Activated naive CD8-positive, alpha-beta T cell (primary cell): ENCODE measurements around the gene HES3.

Experiments used
- H3K27ac Mint-ChIP-seq: one replicate; pipeline ENCODE4 v1.8.0; 2021; ENCODE audit warnings: mixed read lengths
- H3K27me3 Mint-ChIP-seq: one replicate; pipeline ENCODE4 v1.8.0; 2021; ENCODE audit warnings: mixed read lengths
- H3K36me3 Mint-ChIP-seq: one replicate; pipeline ENCODE4 v1.8.0; 2021; ENCODE audit warnings: mixed read lengths
- H3K4me1 Mint-ChIP-seq: one replicate; pipeline ENCODE4 v1.8.0; 2021; ENCODE audit warnings: low read depth, mixed read lengths
- H3K4me3 Mint-ChIP-seq: one replicate; pipeline ENCODE4 v1.8.0; 2021; ENCODE audit warnings: mild to moderate bottlenecking, mixed read lengths
- H3K9me3 Mint-ChIP-seq: one replicate; pipeline ENCODE4 v1.8.0; 2021; ENCODE audit warnings: low read depth, mixed read lengths

Gene HES3

DNA sequence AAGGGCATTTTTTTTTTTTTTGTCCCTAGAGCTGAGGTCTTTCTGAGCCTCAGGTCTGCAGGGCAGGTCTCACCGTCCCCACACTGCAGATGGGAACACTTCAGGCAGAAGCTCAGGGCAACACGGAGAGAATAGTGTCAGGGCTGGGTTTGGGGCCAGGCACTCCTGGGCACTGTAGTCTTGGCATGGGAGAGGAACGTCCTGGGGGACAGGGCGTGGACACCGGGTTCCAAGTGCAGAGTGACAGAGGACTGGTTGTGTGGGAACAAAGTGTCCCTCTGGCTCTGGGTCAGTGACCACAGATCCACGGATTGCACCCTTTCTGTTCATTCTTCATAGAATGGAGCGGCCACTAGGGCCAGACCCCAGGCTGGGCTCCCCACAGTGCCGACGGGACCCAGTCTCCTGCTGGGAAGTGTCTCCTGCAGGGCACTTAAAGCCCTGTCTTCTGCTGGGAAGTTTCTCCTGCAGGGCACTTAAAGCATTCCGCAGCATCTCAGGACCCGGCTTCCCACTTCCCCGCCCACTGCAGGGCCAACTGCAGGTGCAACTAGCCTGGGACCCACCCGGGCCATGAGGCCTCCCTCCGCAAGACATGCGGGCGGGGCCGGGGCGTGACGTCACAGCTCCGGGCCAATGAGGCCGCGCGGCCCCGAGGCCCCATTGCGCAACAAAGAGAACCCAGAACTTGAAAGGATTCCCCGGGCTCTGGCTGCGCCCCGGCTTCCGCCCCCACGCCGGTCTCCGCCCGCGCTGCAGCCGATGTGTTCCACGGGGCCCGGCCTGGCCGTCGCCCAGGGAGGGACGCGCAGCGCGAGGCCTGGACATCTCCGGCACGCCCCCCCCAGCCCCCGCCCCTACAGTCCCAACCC is 15.7 kb downstream of the HES3 start:
- Mint-ChIP-seq H3K4me3 (peak overlapping the region; percentile 64), H3K9me3 (no peaks in the 10 kb centered on the region), H3K4me1 (peaks cover 4% of the 10 kb centered on the region), H3K27ac (no peak overlapping the region), H3K27me3 (no peaks in the 10 kb centered on the region), H3K36me3 (no peaks in the 10 kb centered on the region)

DNA sequence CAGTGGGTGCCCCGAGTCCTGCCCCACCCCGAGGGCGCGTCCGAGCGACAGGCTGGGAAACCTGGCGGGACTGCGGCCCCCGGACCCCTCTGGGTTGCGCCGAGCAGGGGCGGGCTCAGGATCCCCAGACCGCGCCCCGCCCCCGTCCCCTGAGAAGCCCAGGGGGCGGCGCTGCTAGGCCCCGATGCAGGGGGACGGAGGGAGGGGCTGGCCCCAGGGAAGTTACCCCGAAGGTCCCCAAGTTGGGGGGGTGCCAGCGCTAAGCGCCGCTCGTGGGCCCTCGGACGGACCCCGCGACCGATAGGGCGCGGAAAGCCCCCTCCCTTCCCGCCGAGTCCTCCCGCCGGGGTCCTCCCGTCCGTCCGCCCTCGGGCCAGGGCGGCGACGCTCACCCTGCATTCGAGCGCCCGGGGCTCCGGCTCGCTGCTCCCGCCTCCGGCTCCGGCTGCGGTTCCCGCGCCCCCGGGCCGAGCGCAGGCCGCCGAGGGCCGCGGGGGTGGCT is 16.5 kb downstream of the HES3 start:
- H3K27me3 Mint-ChIP-seq: no peaks in the 10 kb centered on the region
- no peak overlapping the region for H3K27ac Mint-ChIP-seq
- no peak overlapping the region for H3K4me3 Mint-ChIP-seq
- no peaks in the 10 kb centered on the region for H3K9me3 Mint-ChIP-seq
- peaks cover 4% of the 10 kb centered on the region for H3K4me1 Mint-ChIP-seq
- H3K36me3 Mint-ChIP-seq: no peaks in the 10 kb centered on the region

DNA sequence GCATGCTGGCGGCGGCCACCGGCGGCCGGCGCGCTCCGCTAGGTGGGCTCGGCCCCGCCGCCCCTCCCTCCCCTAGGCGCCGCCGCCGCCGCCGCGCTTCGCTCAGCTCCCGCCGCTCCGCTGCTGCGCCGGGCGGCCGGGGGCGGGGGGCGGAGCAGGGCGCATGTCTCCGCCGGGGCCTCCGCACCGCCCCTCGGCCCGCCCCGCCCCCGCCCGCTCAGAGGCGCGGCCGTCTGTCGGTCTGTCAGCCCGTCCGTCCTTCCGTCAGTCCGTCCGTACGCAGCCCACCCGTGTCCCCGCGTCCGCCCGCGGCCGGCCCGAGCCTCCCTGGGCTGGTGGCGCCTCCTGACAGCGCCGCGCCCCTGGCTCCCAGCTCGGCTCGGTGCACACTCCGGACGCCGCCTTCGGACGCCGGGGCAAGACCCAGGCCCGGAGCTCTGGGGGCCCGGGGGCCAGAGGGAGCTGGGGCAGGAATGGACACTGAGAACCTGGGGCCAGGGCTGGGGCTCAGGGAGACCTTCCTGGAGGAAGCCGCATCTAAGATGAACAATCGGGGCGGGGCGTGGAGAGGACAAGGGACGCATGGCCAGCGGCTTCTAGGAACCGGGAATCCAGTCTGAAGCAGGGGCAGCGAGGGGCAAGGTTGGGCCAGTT is 17.1 kb downstream of the HES3 start, which contains the start of gene GPR153:
Gene GPR153, minus strand, starts transcription at position 138 of the 654 bp plus-strand sequence. CDS start 6,193 bp downstream, outside the sequence.
- H3K9me3 Mint-ChIP-seq: no peaks in the 10 kb centered on the region
- no peaks in the 10 kb centered on the region for H3K27me3 Mint-ChIP-seq
- no peak within 1 kb of the TSS for H3K27ac Mint-ChIP-seq
- peak within 1 kb of the TSS; percentile 70 for H3K4me3 Mint-ChIP-seq
- H3K4me1 Mint-ChIP-seq: peaks cover 4% of the 10 kb centered on the region
- no peaks in the 10 kb centered on the region for H3K36me3 Mint-ChIP-seq

DNA sequence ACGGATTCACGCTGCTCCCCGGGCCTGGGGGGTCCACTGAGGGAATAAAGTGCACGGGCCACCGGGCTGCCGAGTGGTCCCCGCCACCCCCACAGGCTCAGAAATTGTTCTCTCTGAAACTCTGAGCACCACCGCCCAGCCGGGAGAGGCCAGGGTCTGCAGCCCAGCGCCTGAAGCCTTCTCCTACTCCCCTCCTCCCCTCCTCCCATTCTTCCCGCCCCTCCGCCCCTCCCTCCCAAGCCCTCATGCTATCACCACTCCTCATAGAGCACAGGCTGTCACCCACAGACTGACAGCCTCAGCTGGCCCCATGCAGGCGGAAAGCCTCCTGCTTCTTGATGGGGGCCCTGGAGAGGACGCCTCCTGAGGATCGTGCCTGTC is 17.6 kb downstream of the HES3 start:
- no peaks in the 10 kb centered on the region for H3K9me3 Mint-ChIP-seq
- H3K27me3 Mint-ChIP-seq: no peaks in the 10 kb centered on the region
- peaks cover 4% of the 10 kb centered on the region for H3K4me1 Mint-ChIP-seq
- no peak overlapping the region for H3K27ac Mint-ChIP-seq
- H3K36me3 Mint-ChIP-seq: no peaks in the 10 kb centered on the region
- peak overlapping the region; percentile 70 for H3K4me3 Mint-ChIP-seq

DNA sequence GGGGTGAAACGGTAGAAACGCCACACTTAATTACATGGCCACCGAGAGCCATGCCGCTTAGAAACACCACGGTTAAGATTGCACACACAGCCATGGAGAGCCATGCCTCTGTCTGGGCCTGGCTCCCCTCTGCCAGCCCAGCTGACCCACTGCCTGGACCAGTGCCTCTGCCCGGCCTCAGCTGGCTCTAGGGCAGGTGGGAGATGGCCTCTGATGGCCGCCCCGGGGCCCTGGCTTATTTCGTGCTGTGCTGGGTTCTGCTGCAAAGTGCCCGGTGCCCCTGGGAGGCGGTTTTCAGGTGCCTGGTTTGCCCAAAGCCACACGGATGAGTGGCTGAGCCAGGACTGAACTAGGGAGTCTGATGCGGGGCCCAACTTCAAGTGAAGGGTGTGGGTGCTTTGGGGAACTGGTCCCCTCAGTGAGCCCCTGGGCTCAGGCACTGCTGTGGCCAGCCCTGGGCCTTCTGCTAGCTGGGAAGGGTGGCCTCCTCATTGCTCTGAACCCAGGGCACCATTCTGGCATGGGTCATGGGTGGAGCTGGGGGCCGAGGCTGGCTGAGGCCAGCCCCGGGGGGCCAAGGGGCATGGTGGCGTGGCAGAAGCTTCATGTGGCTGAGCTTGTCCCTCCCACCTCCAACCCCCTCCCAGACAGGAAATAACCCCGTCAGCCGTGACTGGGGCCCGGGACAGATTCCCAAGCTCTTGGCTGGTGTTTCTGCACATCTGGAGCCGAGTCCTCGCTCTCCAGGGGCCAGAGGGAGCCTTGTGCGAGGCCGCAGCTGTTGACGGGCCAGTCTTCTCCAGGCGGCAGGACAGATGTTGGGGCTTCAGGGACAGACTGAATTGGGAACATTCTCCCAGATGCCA is 18.8 kb downstream of the HES3 start:
- H3K27ac Mint-ChIP-seq: no peak overlapping the region
- no peaks in the 10 kb centered on the region for H3K36me3 Mint-ChIP-seq
- peaks cover 4% of the 10 kb centered on the region for H3K4me1 Mint-ChIP-seq
- H3K4me3 Mint-ChIP-seq: no peak overlapping the region
- no peaks in the 10 kb centered on the region for H3K9me3 Mint-ChIP-seq
- no peaks in the 10 kb centered on the region for H3K27me3 Mint-ChIP-seq

DNA sequence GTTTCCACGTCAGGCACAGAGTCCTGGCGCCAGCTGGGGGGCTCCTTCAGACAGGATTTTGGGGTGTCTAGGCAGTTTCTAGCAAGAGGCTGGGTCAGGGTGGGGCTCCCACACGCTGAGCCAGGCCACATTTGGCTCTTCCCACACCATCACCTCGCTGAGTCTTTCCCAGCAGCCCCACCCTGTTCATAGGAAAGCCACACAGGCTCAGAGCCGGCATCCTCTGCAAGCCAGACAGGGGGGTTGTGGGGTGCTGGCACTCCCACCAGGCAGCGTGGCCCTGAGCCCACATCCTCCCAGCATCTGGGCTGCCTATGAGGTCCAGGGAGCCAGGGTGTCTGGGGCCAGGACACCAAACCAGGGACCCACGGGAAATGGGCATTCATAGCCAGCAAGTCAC is 19.7 kb downstream of the HES3 start:
- H3K4me3 Mint-ChIP-seq: no peak overlapping the region
- H3K27me3 Mint-ChIP-seq: no peaks in the 10 kb centered on the region
- H3K4me1 Mint-ChIP-seq: peaks cover 4% of the 10 kb centered on the region
- H3K27ac Mint-ChIP-seq: no peak overlapping the region
- no peaks in the 10 kb centered on the region for H3K9me3 Mint-ChIP-seq
- H3K36me3 Mint-ChIP-seq: no peaks in the 10 kb centered on the region

DNA sequence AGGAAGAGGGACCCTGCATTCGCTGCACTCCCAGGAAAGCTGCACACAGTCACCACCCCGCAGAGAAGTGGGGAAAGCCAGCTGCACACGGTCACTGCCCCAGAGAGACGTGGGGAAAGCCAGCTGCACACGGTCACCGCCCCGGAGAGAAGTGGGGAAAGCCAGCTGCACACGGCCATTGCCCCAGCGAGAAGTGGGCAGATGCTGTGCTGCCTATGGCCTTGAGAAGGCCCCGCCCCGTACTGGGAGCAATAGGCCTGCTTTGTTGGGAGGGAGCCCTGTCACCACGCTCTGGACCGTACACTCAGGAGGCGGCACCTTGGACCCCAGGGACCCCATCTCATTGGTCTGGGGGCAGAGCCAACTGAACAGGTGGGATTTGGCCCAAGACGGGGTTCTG is 21.2 kb downstream of the HES3 start:
- Mint-ChIP-seq H3K9me3 (no peaks in the 10 kb centered on the region), H3K36me3 (no peaks in the 10 kb centered on the region), H3K4me1 (peaks cover 2% of the 10 kb centered on the region), H3K27ac (no peak overlapping the region), H3K27me3 (no peaks in the 10 kb centered on the region), H3K4me3 (no peak overlapping the region)

DNA sequence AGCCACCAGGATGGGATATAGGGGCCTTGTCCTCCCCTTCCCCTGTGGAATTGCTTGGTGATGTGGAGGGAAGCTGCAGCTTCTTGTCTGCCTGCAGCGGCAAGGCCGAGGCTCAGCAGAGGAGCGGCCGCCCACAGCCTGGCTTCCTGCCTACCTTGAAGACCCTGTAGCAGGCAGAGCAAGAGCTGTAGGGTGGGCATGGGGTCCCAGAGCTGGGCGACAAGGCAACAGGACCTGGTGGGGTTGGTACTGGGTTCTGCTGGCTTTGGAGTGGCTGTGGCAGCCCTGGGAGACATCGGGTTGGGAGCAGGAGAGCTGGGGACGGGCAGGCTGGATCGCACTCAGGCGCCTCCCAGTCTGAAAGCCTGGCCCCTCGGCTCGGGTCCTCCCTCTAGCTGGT is 22.7 kb downstream of the HES3 start:
- Mint-ChIP-seq H3K36me3 (no peaks in the 10 kb centered on the region), H3K4me1 (peaks cover 2% of the 10 kb centered on the region), H3K27me3 (no peaks in the 10 kb centered on the region), H3K27ac (no peak overlapping the region), H3K9me3 (no peaks in the 10 kb centered on the region), H3K4me3 (no peak overlapping the region)

DNA sequence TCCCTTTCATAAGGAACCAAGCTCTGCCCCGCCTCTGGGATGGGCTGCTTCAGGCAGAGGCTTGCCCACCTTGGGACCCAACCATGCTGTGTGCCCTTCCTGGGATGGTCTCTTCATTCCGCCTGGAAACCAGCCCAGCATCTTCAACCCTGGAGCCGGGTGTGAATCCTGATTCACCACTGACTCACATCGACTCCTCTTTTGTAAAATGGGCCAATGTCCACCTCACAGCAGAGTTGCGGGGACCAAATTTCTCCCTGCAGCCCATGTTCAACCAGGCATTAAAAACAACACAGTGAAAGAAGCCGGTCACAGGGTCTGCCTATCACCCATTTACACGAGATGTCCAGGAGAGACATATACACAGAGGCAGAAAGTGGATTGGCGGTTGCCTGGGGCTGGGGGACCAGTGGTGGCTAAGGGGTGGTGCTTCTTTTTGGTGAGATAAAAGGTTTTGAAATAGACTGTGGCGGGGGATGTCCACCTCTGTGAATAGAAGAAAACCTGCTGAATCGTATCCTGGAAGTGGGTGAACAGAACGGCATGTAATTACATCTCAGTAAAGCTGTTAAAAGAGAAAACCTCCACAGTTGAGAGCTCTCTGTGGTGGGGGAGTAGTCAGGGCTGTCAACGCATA is 23.8 kb downstream of the HES3 start:
- H3K4me3 Mint-ChIP-seq: no peak overlapping the region

DNA sequence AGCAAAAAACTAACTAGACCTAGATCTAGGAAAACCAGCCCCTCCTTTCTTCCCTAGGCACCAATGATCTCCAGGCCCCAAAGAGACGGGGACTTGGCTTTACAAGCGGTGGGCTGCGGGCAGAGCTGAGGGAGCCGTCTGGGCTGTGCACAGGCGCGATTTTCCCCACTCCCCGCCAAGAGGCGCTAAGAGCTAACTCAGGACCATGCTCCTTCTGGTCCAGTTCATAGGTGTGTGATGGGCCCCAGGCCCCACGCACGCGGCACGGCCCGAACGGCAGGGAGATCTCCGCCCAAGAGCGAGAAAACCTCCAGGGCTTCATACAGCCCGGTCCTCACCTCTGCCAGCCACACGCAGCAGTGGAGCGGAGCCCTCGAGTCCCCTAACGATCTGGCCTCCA is 24.4 kb downstream of the HES3 start:
- H3K27me3 Mint-ChIP-seq: no peaks in the 10 kb centered on the region
- H3K4me3 Mint-ChIP-seq: no peak overlapping the region
- H3K36me3 Mint-ChIP-seq: no peaks in the 10 kb centered on the region
- no peaks in the 10 kb centered on the region for H3K9me3 Mint-ChIP-seq
- H3K4me1 Mint-ChIP-seq: no peaks in the 10 kb centered on the region
- H3K27ac Mint-ChIP-seq: no peak overlapping the region

More for the DNA sequence above, 23.8 kb downstream of the HES3 start:
- Mint-ChIP-seq H3K4me1 (no peaks in the 10 kb centered on the region), H3K27ac (no peak overlapping the region), H3K9me3 (no peaks in the 10 kb centered on the region), H3K27me3 (no peaks in the 10 kb centered on the region), H3K36me3 (no peaks in the 10 kb centered on the region)

DNA sequence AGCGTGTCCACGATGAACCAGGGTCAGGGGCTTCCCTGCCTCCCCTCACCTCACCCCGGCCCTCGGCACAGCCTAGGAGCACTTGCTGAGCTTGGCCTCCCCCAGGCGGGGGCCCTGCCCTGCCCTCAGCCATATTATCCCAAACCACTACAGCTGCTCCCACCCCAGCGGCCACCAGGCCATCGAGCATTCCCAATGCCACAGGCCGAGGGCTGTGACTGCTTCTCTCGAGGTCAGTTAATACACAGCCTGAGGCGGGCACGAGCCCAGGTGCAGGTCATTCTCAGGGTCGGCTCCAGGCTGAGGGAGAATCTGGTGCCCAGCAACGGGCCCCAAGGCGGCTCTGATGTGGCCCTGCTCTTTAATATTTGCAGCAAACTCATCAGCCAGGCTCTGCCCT is 25.3 kb downstream of the HES3 start:
- Mint-ChIP-seq H3K4me3 (no peak overlapping the region), H3K4me1 (no peaks in the 10 kb centered on the region), H3K27me3 (no peaks in the 10 kb centered on the region)

DNA sequence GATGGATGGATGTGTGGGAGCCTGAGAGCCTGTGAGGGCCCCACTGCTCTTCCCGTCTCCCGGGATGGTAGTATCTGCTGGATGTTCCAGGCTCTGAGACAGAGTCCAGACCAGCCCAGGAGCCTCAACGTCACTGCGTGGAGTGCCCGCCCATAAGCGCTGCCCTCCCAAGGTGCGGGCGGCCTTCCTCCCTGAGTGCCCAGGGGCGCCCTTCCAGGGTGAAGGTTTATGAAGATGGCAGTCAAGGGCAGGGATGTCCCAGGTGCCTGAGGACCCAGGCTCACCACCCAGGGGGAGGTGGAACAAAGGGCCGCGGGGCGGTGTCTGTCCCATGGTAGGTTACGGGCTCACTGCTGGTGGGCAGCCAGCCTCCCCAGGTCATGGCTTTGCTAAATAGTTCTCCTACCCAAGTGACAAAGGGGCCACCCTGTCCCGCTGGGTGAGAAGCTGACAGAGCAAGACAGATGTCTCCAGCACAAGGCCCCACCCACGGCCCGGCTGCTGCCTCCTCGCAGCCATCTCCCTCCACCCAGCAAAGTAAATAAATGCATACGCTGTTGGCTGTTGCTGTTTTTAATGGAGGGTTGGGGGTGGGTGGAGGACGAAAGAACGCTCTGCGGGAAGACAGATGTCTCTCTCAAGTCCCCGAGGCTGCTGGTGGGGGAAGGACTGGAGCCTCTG is 25.9 kb downstream of the HES3 start:
- H3K27me3 Mint-ChIP-seq: no peaks in the 10 kb centered on the region
- H3K36me3 Mint-ChIP-seq: no peaks in the 10 kb centered on the region
- no peak overlapping the region for H3K4me3 Mint-ChIP-seq
- H3K9me3 Mint-ChIP-seq: no peaks in the 10 kb centered on the region
- no peaks in the 10 kb centered on the region for H3K4me1 Mint-ChIP-seq
- H3K27ac Mint-ChIP-seq: no peak overlapping the region

More for the DNA sequence above, 25.3 kb downstream of the HES3 start:
- Mint-ChIP-seq H3K27ac (no peak overlapping the region), H3K9me3 (no peaks in the 10 kb centered on the region), H3K36me3 (no peaks in the 10 kb centered on the region)

DNA sequence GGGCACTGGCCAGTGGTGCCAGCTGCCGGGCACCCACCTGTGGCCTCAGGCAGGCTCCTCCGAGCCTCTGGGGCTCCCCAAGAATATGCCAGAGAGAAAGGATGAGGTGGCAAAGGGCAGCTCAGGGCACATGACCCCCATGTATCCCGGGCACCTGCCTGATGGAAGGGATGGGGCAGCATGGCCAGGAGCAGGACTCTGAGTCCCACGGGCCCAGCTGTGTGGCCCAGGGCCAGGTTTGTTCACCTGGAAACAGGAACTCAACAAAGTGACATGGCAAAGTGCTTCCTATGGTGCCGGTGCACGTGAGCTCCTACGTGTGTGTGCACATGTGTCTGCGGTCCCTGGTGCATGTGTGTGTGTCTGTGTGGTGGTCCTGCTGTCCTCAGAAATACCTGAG is 26.4 kb downstream of the HES3 start:
- Mint-ChIP-seq H3K36me3 (no peaks in the 10 kb centered on the region), H3K9me3 (no peaks in the 10 kb centered on the region), H3K27me3 (no peaks in the 10 kb centered on the region), H3K27ac (no peak overlapping the region), H3K4me1 (no peaks in the 10 kb centered on the region), H3K4me3 (no peak overlapping the region)

DNA sequence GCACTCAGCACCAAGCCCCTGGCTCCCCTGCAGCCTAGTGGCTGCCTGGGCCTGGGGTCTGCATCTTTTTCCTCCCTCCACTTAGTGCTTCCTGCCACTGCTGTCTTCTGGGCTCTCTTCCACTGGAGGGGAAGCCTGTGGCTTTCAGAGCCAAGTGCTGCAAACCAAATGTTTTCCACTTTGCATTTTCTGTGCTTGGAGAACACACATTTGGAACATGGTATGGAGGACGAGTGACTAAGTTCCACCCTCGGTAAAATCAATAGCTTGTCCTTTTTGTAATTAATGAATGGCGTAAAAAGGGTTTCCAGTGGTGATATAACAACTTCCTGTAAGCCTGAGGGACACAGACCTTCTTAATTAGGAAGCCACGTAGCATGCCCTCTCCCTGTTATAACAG is 27.0 kb downstream of the HES3 start:
- Mint-ChIP-seq H3K4me1 (no peaks in the 10 kb centered on the region), H3K27me3 (no peaks in the 10 kb centered on the region), H3K27ac (no peak overlapping the region), H3K36me3 (no peaks in the 10 kb centered on the region), H3K9me3 (no peaks in the 10 kb centered on the region), H3K4me3 (no peak overlapping the region)
